Germinal center (tissue), 1 donor: ENCODE results near the gene PRC1.

Experiments
- DNase-seq: peaks from one replicate; pipeline ENCODE4 v3.0.0; 2012; ENCODE audit warnings: mixed read lengths, low spot score

The PRC1 gene

GRCh38 chr15:90989040-90989768 is 5.1 kb downstream of the PRC1 start:
- DNase-seq, result peak; percentile 34

GRCh38 chr15:90988296-90988695 is 6.0 kb downstream of the PRC1 start:
- peak; percentile 15 for DNase-seq

- no peak for DNase-seq
These were observed 6.7 kb downstream of the PRC1 start for GRCh38 chr15:90987561-90988141.

- no peak for DNase-seq
These were observed 7.4 kb downstream of the PRC1 start for GRCh38 chr15:90986790-90987507.

GRCh38 chr15:90982135-90982534 is 12.2 kb downstream of the PRC1 start:
- no peak for DNase-seq

GRCh38 chr15:90981681-90982080 is 12.7 kb downstream of the PRC1 start:
- DNase-seq, result no peak

- no peak for DNase-seq
These were observed 14.8 kb downstream of the PRC1 start for GRCh38 chr15:90979582-90979981.

GRCh38 chr15:90974216-90974615 is 20.1 kb downstream of the PRC1 start:
- no peak for DNase-seq

- no peak for DNase-seq
These were observed 22.2 kb downstream of the PRC1 start for GRCh38 chr15:90972133-90972532.

GRCh38 chr15:90970274-90970673 is 24.1 kb downstream of the PRC1 start:
- no peak for DNase-seq

GRCh38 chr15:90968434-90968833 is 25.9 kb downstream of the PRC1 start:
- no peak for DNase-seq

GRCh38 chr15:90967206-90967605 is 27.1 kb downstream of the PRC1 start:
- DNase-seq, result no peak

- no peak for DNase-seq
These were observed 28.1 kb downstream of the PRC1 start for GRCh38 chr15:90966262-90966661.

GRCh38 chr15:90962021-90962420 is 32.3 kb downstream of the PRC1 start:
- no peak for DNase-seq

- no peak for DNase-seq
These were observed 33.8 kb downstream of the PRC1 start for GRCh38 chr15:90960298-90961091.

- DNase-seq, result no peak
These were observed 34.4 kb downstream of the PRC1 start for GRCh38 chr15:90959894-90960293.

GRCh38 chr15:90959028-90959595 is 35.2 kb downstream of the PRC1 start:
- no peak for DNase-seq

GRCh38 chr15:90957791-90958190 is 36.5 kb downstream of the PRC1 start:
- no peak for DNase-seq

GRCh38 chr15:90957031-90957790 is 37.1 kb downstream of the PRC1 start:
- DNase-seq, result no peak

- DNase-seq, result peak; percentile 91
These were observed 37.9 kb downstream of the PRC1 start for GRCh38 chr15:90956274-90957030.
